GM23338 (cell line): ENCODE results near the gene NCOA7. TPM values are rescaled to one million over a fixed set of nuclear protein-coding genes. Genes with fewer than 3 reads are reported as not detected.

ENCODE experiments used
- ATAC-seq: fragments of 200-7000 bp; cut with Tn5 transposase; 3 replicates; pipeline ENCODE4 v1.9.1; 2020
- DNase-seq: peaks from one replicate; pipeline ENCODE4 v3.0.0-alpha.2; 2015; ENCODE audit warnings: low spot score
- H2AFZ ChIP-seq: fragments of 200-600 bp; sonication (generic); 2 replicates; pipeline ENCODE4 v1.8.0; 2016; ENCODE audit warnings: antibody characterized with exemption, mild to moderate bottlenecking, moderate library complexity
- H3F3A ChIP-seq: fragments of 200-600 bp; sonication (generic); replicated peaks from 2 replicates; pipeline ENCODE4 v1.8.0; 2017; ENCODE audit warnings: antibody characterized with exemption, mixed run types, low read depth
- H3K27ac ChIP-seq: fragments of 200-600 bp; sonication (generic); 2 replicates; pipeline ENCODE4 v1.6.1; 2016; ENCODE audit warnings: low read depth
- H3K27me3 ChIP-seq: fragments of 200-600 bp; sonication (generic); 2 replicates; pipeline ENCODE4 v1.8.0; 2016; ENCODE audit warnings: mild to moderate bottlenecking, mixed run types, moderate library complexity; ENCODE audit not compliant: insufficient read depth
- H3K36me3 ChIP-seq: fragments of 200-600 bp; sonication (generic); 2 replicates; pipeline ENCODE4 v1.8.0; 2016; ENCODE audit warnings: mild to moderate bottlenecking; ENCODE audit not compliant: insufficient read depth
- H3K4me1 ChIP-seq: fragments of 200-600 bp; sonication (generic); 2 replicates; pipeline ENCODE4 v1.8.0; 2016; ENCODE audit warnings: mild to moderate bottlenecking, moderate library complexity; ENCODE audit not compliant: insufficient read depth
- H3K4me2 ChIP-seq: fragments of 200-600 bp; sonication (generic); 2 replicates; pipeline ENCODE4 v1.7.1; 2017; ENCODE audit warnings: mixed run types
- H3K4me3 ChIP-seq: fragments of 200-600 bp; sonication (generic); 2 replicates; pipeline ENCODE4 v1.6.1; 2016; ENCODE audit warnings: mixed run types
- H3K79me2 ChIP-seq: fragments of 200-600 bp; sonication (generic); replicated peaks from 2 replicates; pipeline ENCODE4 v1.8.0; 2017; ENCODE audit warnings: mild to moderate bottlenecking; ENCODE audit not compliant: insufficient read depth
- H3K9me2 ChIP-seq: fragments of 200-600 bp; sonication (generic); 2 replicates; pipeline ENCODE4 v1.8.0; 2017; ENCODE audit not compliant: insufficient read depth
- H4K20me1 ChIP-seq: fragments of 200-600 bp; sonication (generic); replicated peaks from 2 replicates; pipeline ENCODE4 v1.8.0; 2017; ENCODE audit warnings: mild to moderate bottlenecking; ENCODE audit not compliant: insufficient read depth
- H3K27ac Mint-ChIP-seq: 2 replicates; pipeline ENCODE4 v1.8.0; 2020; ENCODE audit warnings: inconsistent platforms, mild to moderate bottlenecking, moderate library complexity, mixed read lengths
- H3K27me3 Mint-ChIP-seq: 3 replicates; pipeline ENCODE4 v1.8.0; 2022; ENCODE audit warnings: low read depth, mild to moderate bottlenecking, moderate library complexity, mixed read lengths, inconsistent platforms; ENCODE audit not compliant: insufficient read depth, poor library complexity
- H3K36me3 Mint-ChIP-seq: 3 replicates; pipeline ENCODE4 v1.8.0; 2021; ENCODE audit warnings: low read depth, mild to moderate bottlenecking, inconsistent platforms, moderate library complexity, mixed read lengths
- H3K4me1 Mint-ChIP-seq: 3 replicates; pipeline ENCODE4 v1.8.0; 2020; ENCODE audit warnings: mild to moderate bottlenecking, inconsistent platforms, mixed read lengths
- H3K4me3 Mint-ChIP-seq: 3 replicates; pipeline ENCODE4 v1.8.0; 2021; ENCODE audit warnings: moderate library complexity, mild to moderate bottlenecking, inconsistent platforms, mixed read lengths
- H3K9me3 Mint-ChIP-seq: 3 replicates; pipeline ENCODE4 v1.8.0; 2020; ENCODE audit warnings: moderate library complexity, mild to moderate bottlenecking, inconsistent platforms, mixed read lengths
- CREB1 ChIP-seq: fragments of 250-450 bp; sonication (Bioruptor Pico); IDR thresholded peaks from 2 replicates; pipeline ENCODE4 v1.5.0; 2020; ENCODE audit warnings: low read depth, mild to moderate bottlenecking, moderate library complexity
- CTCF ChIP-seq, 2 experiments: fragments of 200-600 bp in 1 of 2; sonication (generic) in 1 of 2; conservative IDR thresholded peaks; 2 replicates each; pipeline versions ENCODE4 v1.5.1 to v1.6.1; 2016 to 2017; ENCODE audit warnings: antibody characterized with exemption in 2 of 2, low read depth in 2 of 2, mild to moderate bottlenecking in 2 of 2, moderate library complexity in 1 of 2
- ETS1 ChIP-seq: IDR thresholded peaks from 2 replicates; pipeline ENCODE4 v1.6.1; 2016; ENCODE audit warnings: antibody characterized with exemption
- EZH2 ChIP-seq: fragments of 200-600 bp; sonication (generic); IDR thresholded peaks from one replicate; pipeline ENCODE4 v1.8.0; 2017; ENCODE audit warnings: antibody characterized with exemption, mild to moderate bottlenecking, low read depth; ENCODE audit not compliant: unreplicated experiment
- EZH2phosphoT487 ChIP-seq: fragments of 200-600 bp; sonication (generic); IDR thresholded peaks from one replicate; pipeline ENCODE4 v1.8.1; 2018; ENCODE audit warnings: antibody characterized with exemption; ENCODE audit not compliant: unreplicated experiment
- JUNB ChIP-seq: IDR thresholded peaks from one replicate; pipeline ENCODE4 v1.6.1; 2016; ENCODE audit warnings: antibody characterized with exemption; ENCODE audit not compliant: unreplicated experiment
- NANOG ChIP-seq: IDR thresholded peaks from 2 replicates; pipeline ENCODE4 v1.6.1; 2016; ENCODE audit warnings: antibody characterized with exemption, borderline replicate concordance
- POLR2AphosphoS5 ChIP-seq: IDR thresholded peaks from 2 replicates; pipeline ENCODE4 v1.6.1; 2016; ENCODE audit warnings: antibody characterized with exemption, low read depth
- REST ChIP-seq: IDR thresholded peaks from one replicate; pipeline ENCODE4 v1.6.1; 2018; ENCODE audit warnings: antibody characterized with exemption; ENCODE audit not compliant: unreplicated experiment
- STAT1 ChIP-seq: IDR thresholded peaks from one replicate; pipeline ENCODE4 v1.6.1; 2016; ENCODE audit warnings: antibody characterized with exemption; ENCODE audit not compliant: unreplicated experiment
- ZNF114 ChIP-seq: fragments of 250-450 bp; sonication (Bioruptor Pico); IDR thresholded peaks from 2 replicates; pipeline ENCODE4 v1.5.0; 2020; ENCODE audit warnings: mild to moderate bottlenecking, moderate library complexity
- ZNF331 ChIP-seq: fragments of 250-450 bp; sonication (Bioruptor Pico); IDR thresholded peaks from 2 replicates; pipeline ENCODE4 v1.5.0; 2020; ENCODE audit warnings: low read depth, mild to moderate bottlenecking, moderate library complexity
- ZNF462 ChIP-seq: fragments of 250-450 bp; sonication (Bioruptor Pico); IDR thresholded peaks from 2 replicates; pipeline ENCODE4 v1.5.0; 2020; ENCODE audit warnings: mild to moderate bottlenecking, moderate library complexity
- polyA plus RNA-seq: library from polyadenylated mRNA; unstranded; fragments of >200 nt; fragmentation: Nextera tagmentation; extraction: Ambion mirVana; gene quantifications from 2 replicates; pipeline ENCODE4 v1.2.1, GENCODE V29; 2016
- total RNA-seq: library from RNA; depleted of rRNA; stranded (reverse); fragments of >200 nt; shearing (Covaris generic); gene quantifications from 2 replicates; pipeline ENCODE4 v1.2.3, GENCODE V29; 2014

Gene NCOA7
- total and polyA plus RNA-seq, 2 experiments from 2014 or later, result 9.3 to 15.7 TPM

GRCh38 chr6:125823180-125823579 lies 32.4 kb downstream of the NCOA7 start:
- peaks cover 4% of the 10 kb centered on the region for H3K4me1 ChIP-seq
- peaks cover 12% of the 10 kb centered on the region for H3K4me1 Mint-ChIP-seq
- TF ChIP-seq NANOG (no peak), REST (no peak), JUNB (no peak), CREB1 (CRISPR knock-in tag) (no peak), ZNF114 (CRISPR knock-in tag) (no peak), ZNF331 (no peak), EZH2 (no peak), EZH2phosphoT487 (no peak), ETS1 (no peak), STAT1 (no peak), ZNF462 (CRISPR knock-in tag) (no peak), POLR2AphosphoS5 (no peak), CTCF (conservative IDR thresholded peaks at IDR 0.05; ENCODE audit: low read depth in 2 of 2) (no peak)

More at GRCh38 chr6:125823180-125823579, 32.4 kb downstream of the NCOA7 start:
- Histone ChIP-seq H3K36me3 (no peaks in the 10 kb centered on the region), H3K4me2 (no peak overlapping the region), H3K27ac (no peak overlapping the region), H3K79me2 (no peaks in the 10 kb centered on the region), H2AFZ (no peak overlapping the region), H3K27me3 (no peaks in the 10 kb centered on the region), H3K4me3 (no peak overlapping the region), H4K20me1 (no peaks in the 10 kb centered on the region), H3K9me2 (no peaks in the 10 kb centered on the region), H3F3A (no peaks in the 10 kb centered on the region)
- no peak for ATAC-seq
- Mint-ChIP-seq H3K4me3 (no peak overlapping the region), H3K36me3 (no peaks in the 10 kb centered on the region; the same call in 2 of the 3 replicates), H3K9me3 (no peaks in the 10 kb centered on the region), H3K27ac (no peak overlapping the region), H3K27me3 (peaks cover 5% of the 10 kb centered on the region)
- DNase-seq, result no peak
